ENCODE results near the gene MYCBP. TPM values are rescaled to one million over a fixed set of nuclear protein-coding genes. Genes with fewer than 3 reads are reported as not detected.
A peak's percentile ranks its signal among the peaks of the same experiment; 100 is the strongest.

Gene MYCBP, protein sequence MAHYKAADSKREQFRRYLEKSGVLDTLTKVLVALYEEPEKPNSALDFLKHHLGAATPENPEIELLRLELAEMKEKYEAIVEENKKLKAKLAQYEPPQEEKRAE
- 10 to 100 TPM; 28.4 to 43.7 (median 36.3) TPM for total RNA-seq (2021; fragmentation: NEBNext Ultra II Directional; extraction: Animal tissue kit (Norgen Biotek cat#: 25700))
- long read RNA-seq, transcript MYCBP-201 (5 exons, 2,818 nt): major isoform, 46 of 50 reads
- long read RNA-seq, partial matches to known transcripts: 0 of 50 reads
- long read RNA-seq, other reads (novel, unspliced or antisense): 2 of 50 reads

DNA sequence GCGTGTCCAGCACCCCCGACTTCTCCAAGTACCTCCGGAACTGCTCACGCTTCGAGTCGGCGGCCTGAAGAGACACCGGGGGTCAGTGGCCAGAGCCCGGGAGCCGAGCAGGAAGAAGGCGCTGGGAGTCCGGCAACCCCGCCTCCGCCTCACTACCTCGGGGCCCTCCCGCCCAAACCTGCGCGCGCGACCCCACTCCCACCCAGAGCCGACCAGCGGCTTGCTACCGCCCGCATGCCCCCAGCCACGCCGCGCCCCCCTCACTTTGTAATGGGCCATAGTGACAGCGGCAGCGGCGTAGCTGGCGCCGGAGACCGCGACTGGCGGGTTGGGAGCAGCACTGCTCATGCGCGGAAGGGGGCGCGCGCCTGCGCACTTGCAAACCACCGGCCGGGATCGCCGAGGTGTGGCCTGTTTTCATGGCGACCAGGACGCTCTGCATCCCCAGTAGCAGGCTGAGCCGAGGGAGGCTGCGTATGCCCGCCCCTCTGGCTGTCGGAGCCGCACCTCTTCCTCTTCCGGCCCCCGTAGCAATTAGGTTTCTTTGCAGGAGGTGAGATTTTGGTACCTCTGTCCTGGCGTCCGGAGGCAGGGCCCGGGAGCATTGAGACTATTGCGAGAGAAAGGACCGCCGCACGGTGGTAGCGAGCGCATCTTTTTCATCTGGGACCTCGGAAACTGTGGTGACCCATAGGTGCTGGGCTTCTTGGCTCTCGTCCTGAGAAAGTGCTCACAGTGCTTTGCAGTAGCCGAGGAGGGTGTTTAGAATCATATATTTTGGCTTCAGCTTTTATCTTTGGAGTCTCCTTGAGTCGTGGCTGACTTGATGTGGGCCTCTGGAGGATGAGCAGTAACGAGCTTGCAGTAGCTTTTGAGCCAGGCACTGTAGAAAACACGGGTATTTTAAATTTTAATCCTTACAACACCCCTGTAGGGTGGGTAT, at the start of gene MYCBP:
Gene MYCBP, minus strand, starts transcription at position 322 of the 943 bp plus-strand sequence. Its CDS starts 43 bp downstream, at position 279.
- Mint-ChIP-seq H3K9me3 (no peaks in the 10 kb centered on the region), H3K27me3 (ENCODE audit: insufficient read depth) (no peaks in the 10 kb centered on the region), H3K36me3 (ENCODE audit: low read depth) (no peaks in the 10 kb centered on the region; the same call in 1 of the 2 replicates), H3K27ac (peak within 1 kb of the TSS; percentile 78), H3K4me1 (ENCODE audit: low read depth) (peaks cover 37% of the 10 kb centered on the region), H3K4me3 (peak within 1 kb of the TSS; percentile 97)
- peak; percentile 94 for DNase-seq
- TF ChIP-seq, protein P1, sequence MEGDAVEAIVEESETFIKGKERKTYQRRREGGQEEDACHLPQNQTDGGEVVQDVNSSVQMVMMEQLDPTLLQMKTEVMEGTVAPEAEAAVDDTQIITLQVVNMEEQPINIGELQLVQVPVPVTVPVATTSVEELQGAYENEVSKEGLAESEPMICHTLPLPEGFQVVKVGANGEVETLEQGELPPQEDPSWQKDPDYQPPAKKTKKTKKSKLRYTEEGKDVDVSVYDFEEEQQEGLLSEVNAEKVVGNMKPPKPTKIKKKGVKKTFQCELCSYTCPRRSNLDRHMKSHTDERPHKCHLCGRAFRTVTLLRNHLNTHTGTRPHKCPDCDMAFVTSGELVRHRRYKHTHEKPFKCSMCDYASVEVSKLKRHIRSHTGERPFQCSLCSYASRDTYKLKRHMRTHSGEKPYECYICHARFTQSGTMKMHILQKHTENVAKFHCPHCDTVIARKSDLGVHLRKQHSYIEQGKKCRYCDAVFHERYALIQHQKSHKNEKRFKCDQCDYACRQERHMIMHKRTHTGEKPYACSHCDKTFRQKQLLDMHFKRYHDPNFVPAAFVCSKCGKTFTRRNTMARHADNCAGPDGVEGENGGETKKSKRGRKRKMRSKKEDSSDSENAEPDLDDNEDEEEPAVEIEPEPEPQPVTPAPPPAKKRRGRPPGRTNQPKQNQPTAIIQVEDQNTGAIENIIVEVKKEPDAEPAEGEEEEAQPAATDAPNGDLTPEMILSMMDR (IDR thresholded peaks at IDR 0.05): peak; percentile 72

DNA sequence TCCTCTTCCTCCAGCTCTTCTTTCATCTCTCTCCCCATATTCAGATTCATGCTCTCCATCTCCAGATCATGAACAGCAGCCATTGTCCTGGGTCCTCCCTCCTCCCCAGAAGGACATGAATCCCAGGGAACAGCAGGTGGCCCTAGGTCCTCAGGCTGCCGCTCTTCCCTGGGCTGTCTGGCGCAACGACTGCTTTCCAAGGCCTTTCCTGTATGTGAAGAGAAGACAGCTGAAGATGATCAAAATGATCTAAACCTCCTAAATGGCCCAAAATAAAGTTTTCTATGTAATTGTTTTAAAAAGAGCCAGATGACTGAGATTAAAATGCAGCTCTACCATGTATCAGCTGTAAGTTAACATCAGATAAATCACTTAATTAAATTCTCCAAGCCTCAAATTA, 46.0 kb upstream of the MYCBP start:
- no peaks in the 10 kb centered on the region for H3K4me1 Mint-ChIP-seq (ENCODE audit: low read depth)
- TF ChIP-seq, protein P1 (IDR thresholded peaks at IDR 0.05): no peak
- no peak for DNase-seq
- no peaks in the 10 kb centered on the region for H3K9me3 Mint-ChIP-seq
- no peak overlapping the region for H3K27ac Mint-ChIP-seq
- peaks cover 1% of the 10 kb centered on the region; the same call in 1 of the 2 replicates for H3K27me3 Mint-ChIP-seq (ENCODE audit: insufficient read depth)
- no peak overlapping the region for H3K4me3 Mint-ChIP-seq
- H3K36me3 Mint-ChIP-seq (ENCODE audit: low read depth): no peaks in the 10 kb centered on the region

DNA sequence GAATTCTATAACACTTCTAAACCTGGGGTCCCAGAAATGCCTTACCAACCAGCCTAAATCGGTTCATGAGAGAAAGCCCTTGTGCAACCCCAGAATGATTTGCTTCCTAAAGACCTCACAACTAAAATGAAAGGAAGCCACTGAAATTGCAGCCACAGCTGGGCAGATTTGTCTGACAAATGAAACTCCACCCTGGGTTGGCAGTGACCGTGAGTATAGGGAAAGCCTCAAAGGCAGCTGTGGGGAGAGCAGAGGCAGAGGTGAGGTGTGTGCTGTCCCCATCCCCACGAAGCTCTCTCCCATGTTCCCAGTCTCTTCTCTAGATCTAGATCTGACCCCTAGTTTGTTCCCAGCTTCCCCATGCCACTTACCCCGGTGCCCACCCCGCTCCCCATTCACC, 45.4 kb upstream of the MYCBP start:
- no peak for DNase-seq
- no peaks in the 10 kb centered on the region for H3K4me1 Mint-ChIP-seq (ENCODE audit: low read depth)

DNA sequence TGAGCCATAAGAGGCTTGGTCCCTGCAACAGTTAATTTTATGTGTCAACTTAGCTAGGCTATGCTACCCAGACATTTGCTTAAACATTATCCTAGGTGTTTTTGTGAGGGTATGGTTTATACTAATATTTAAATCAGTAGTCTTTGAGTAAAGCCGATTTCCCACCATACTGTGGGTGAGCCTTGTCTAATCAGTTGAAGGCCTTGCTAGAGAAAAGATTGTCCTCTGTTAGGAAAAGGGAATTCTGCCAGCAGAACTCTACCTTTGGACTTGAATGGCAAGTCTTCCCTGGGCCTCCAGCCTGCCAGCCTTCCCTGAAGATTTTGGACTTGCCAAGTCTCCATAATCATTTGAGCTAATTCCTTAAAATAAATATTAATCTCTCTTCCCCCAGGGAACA, 44.6 kb upstream of the MYCBP start:
- TF ChIP-seq, protein P1 (IDR thresholded peaks at IDR 0.05): no peak

More for the DNA sequence above, 45.4 kb upstream of the MYCBP start:
- no peaks in the 10 kb centered on the region for H3K9me3 Mint-ChIP-seq
- H3K36me3 Mint-ChIP-seq (ENCODE audit: low read depth): no peaks in the 10 kb centered on the region
- no peak overlapping the region for H3K4me3 Mint-ChIP-seq
- H3K27ac Mint-ChIP-seq: no peak overlapping the region
- TF ChIP-seq, protein P1 (IDR thresholded peaks at IDR 0.05): no peak
- peaks cover 1% of the 10 kb centered on the region; the same call in 1 of the 2 replicates for H3K27me3 Mint-ChIP-seq (ENCODE audit: insufficient read depth)

DNA sequence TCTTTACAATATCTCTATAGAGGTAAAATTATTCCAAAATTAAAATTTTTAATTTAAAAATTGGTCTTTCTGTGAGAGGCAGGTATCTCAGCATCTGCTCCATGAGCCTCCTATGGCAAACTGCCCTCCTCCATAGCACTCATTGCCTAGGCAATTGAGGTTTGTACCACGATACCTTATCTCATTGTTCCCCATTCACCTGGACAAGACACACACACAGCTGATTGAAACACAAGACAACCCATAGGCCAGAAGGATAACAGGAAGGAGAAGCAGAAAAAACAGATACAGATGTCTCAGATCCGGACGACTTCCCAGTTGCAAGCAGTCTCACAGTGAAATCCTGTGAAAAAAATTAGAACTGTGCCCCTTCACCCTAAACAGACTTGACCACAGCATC, 44.2 kb upstream of the MYCBP start:
- DNase-seq: no peak
- no peaks in the 10 kb centered on the region for H3K4me1 Mint-ChIP-seq (ENCODE audit: low read depth)
- H3K36me3 Mint-ChIP-seq (ENCODE audit: low read depth): no peaks in the 10 kb centered on the region
- H3K4me3 Mint-ChIP-seq: no peak overlapping the region
- H3K27me3 Mint-ChIP-seq (ENCODE audit: insufficient read depth): no peaks in the 10 kb centered on the region
- H3K9me3 Mint-ChIP-seq: no peaks in the 10 kb centered on the region
- TF ChIP-seq, protein P1 (IDR thresholded peaks at IDR 0.05): no peak
- no peak overlapping the region for H3K27ac Mint-ChIP-seq

More for the DNA sequence above, 44.6 kb upstream of the MYCBP start:
- no peak overlapping the region for H3K4me3 Mint-ChIP-seq
- DNase-seq: no peak
- H3K36me3 Mint-ChIP-seq (ENCODE audit: low read depth): no peaks in the 10 kb centered on the region
- no peaks in the 10 kb centered on the region for H3K4me1 Mint-ChIP-seq (ENCODE audit: low read depth)
- H3K9me3 Mint-ChIP-seq: no peaks in the 10 kb centered on the region
- H3K27me3 Mint-ChIP-seq (ENCODE audit: insufficient read depth): no peaks in the 10 kb centered on the region
- H3K27ac Mint-ChIP-seq: no peak overlapping the region

All from HFFc6 (cell line).